Endothelial cell of umbilical vein (primary cell): Measurements from ENCODE around the gene FANCC. TPM values are rescaled to one million over a fixed set of nuclear protein-coding genes. Genes with fewer than 3 reads are reported as not detected.

Source experiments
- BruUV-seq: library from RNA; stranded (reverse); fragments of 400-500 nt; replicated peaks from 2 replicates; lab custom pipeline; 2021; lab: Mats Ljungman, UMichigan
- CTCF ChIA-PET: fragments of 300-600, 350-600 bp; sonication (Branson Sonifier 250); formaldehyde crosslinking; loops from one replicate; lab custom pipeline; 2021; ENCODE audit warnings: antibody characterized with exemption, inconsistent platforms; lab: Charles Lee
- POLR2A ChIA-PET: fragments of 300-600, 350-600 bp; sonication (Branson Sonifier 250); formaldehyde crosslinking; loops from one replicate; lab custom pipeline; 2021; ENCODE audit warnings: antibody characterized with exemption, inconsistent platforms; lab: Charles Lee
- DNase-seq: peaks from one replicate; pipeline ENCODE4 v3.0.0-alpha.2; 2011; ENCODE audit warnings: low read depth, low spot score
- FAIRE-seq: peaks from 2 replicates; lab custom pipeline; 2011; peaks lifted over from hg19 to GRCh38; lab: Jason Lieb, UNC
- H2AFZ ChIP-seq: 2 replicates; pipeline ENCODE4 v1.6.0; 2012; ENCODE audit warnings: low read depth, low read length, control low read depth, inconsistent platforms
- H3K27ac ChIP-seq: 2 replicates; pipeline ENCODE4 v1.5.1; 2011; ENCODE audit warnings: low read depth, mild to moderate bottlenecking, control low read depth, low read length, moderate library complexity; ENCODE audit not compliant: insufficient read depth
- H3K27me3 ChIP-seq, 2 experiments: 2 replicates each; pipeline versions ENCODE4 v1.6.0 to v1.6.1; 2011; ENCODE audit warnings: low read length in 2 of 2, mixed read lengths in 1 of 2; ENCODE audit not compliant: control insufficient read depth in 2 of 2, insufficient read depth in 2 of 2
- H3K36me3 ChIP-seq, 2 experiments: 2 replicates in 1 of 2; 3 replicates in 1 of 2; pipeline ENCODE4 v1.5.1; 2011; ENCODE audit warnings: low read length in 2 of 2, mild to moderate bottlenecking in 1 of 2, moderate library complexity in 1 of 2; ENCODE audit not compliant: control insufficient read depth in 2 of 2, insufficient read depth in 2 of 2; ENCODE audit errors: extremely low read depth in 1 of 2
- H3K4me1 ChIP-seq: 3 replicates; pipeline ENCODE4 v1.5.1; 2011; ENCODE audit warnings: mild to moderate bottlenecking, low read length; ENCODE audit not compliant: control insufficient read depth, insufficient read depth; ENCODE audit errors: extremely low read depth
- H3K4me2 ChIP-seq: 2 replicates; pipeline ENCODE4 v1.6.1; 2011; ENCODE audit warnings: low read length, control low read depth, mixed read lengths; ENCODE audit not compliant: insufficient read depth
- H3K4me3 ChIP-seq, 3 experiments: fragments of 200-600 bp in 1 of 3; sonication (generic), shearing (Covaris generic) in 1 of 3; replicated peaks in 1 of 3; 2 replicates each; pipeline ENCODE4 v1.5.1; 2011 to 2016; ENCODE audit warnings: control low read depth in 3 of 3, low read length in 3 of 3, mild to moderate bottlenecking in 2 of 3, inconsistent platforms in 1 of 3, low read depth in 1 of 3, moderate library complexity in 1 of 3; ENCODE audit not compliant: insufficient read depth in 1 of 3
- H3K79me2 ChIP-seq: 2 replicates; pipeline ENCODE4 v1.6.0; 2012; ENCODE audit warnings: low read length, inconsistent platforms; ENCODE audit not compliant: control insufficient read depth, insufficient read depth
- H3K9ac ChIP-seq: replicated peaks from 2 replicates; pipeline ENCODE3; 2011; ENCODE audit warnings: low read length, control low read depth; ENCODE audit not compliant: insufficient read depth; ENCODE audit errors: extremely low read depth
- H3K9me1 ChIP-seq: replicated peaks from 3 replicates; pipeline ENCODE4 v1.6.0; 2011; ENCODE audit warnings: mild to moderate bottlenecking, low read length; ENCODE audit not compliant: control insufficient read depth, insufficient read depth; ENCODE audit errors: extremely low read depth
- H3K9me3 ChIP-seq: replicated peaks from 2 replicates; pipeline ENCODE4 v1.5.1; 2012; ENCODE audit warnings: low read length, inconsistent platforms; ENCODE audit not compliant: control insufficient read depth, insufficient read depth
- H4K20me1 ChIP-seq: replicated peaks from 2 replicates; pipeline ENCODE3; 2011; ENCODE audit warnings: mild to moderate bottlenecking, low read length; ENCODE audit not compliant: control insufficient read depth, insufficient read depth; ENCODE audit errors: extremely low read depth
- EZH2 ChIP-seq: IDR thresholded peaks from 2 replicates; pipeline ENCODE4 v1.6.1; 2012; ENCODE audit warnings: borderline replicate concordance, low read depth, mild to moderate bottlenecking, moderate library complexity, low read length, inconsistent platforms; ENCODE audit not compliant: severe bottlenecking
- FOS ChIP-seq: IDR thresholded peaks from 2 replicates; pipeline ENCODE4 v1.6.1; 2011; ENCODE audit warnings: mild to moderate bottlenecking, low read length, moderate library complexity, borderline replicate concordance; ENCODE audit not compliant: insufficient read depth
- GATA2 ChIP-seq: IDR thresholded peaks from 2 replicates; pipeline ENCODE4 v1.7.0; 2011; ENCODE audit warnings: low read depth, mild to moderate bottlenecking, moderate library complexity, mixed read lengths, low read length; ENCODE audit not compliant: insufficient read length, insufficient read depth
- JUN ChIP-seq: IDR thresholded peaks from 2 replicates; pipeline ENCODE4 v1.6.1; 2011; ENCODE audit warnings: borderline replicate concordance, low read depth; ENCODE audit not compliant: insufficient read length, insufficient read depth
- MAX ChIP-seq: IDR thresholded peaks from 2 replicates; pipeline ENCODE4 v1.6.1; 2011; ENCODE audit not compliant: insufficient read depth, insufficient read length
- MYC ChIP-seq: IDR thresholded peaks from one replicate; pipeline ENCODE4 v1.6.1; 2011; ENCODE audit warnings: mild to moderate bottlenecking, low read depth, low read length
- POLR2A ChIP-seq: IDR thresholded peaks from 2 replicates; pipeline ENCODE4 v1.6.1; 2012; ENCODE audit warnings: low read depth, mild to moderate bottlenecking, control low read depth, low read length
- POLR2AphosphoS5 ChIP-seq: IDR thresholded peaks from 2 replicates; pipeline ENCODE4 v1.6.1; 2012; ENCODE audit warnings: low read depth, mild to moderate bottlenecking, control low read depth, low read length, moderate library complexity; ENCODE audit not compliant: insufficient read depth
- dilution Hi-C: fragments of 300-500 bp; cut with MboI; formaldehyde crosslinking; loops from one replicate; pipeline ENCODE4 v1.15.0; 2019; ENCODE audit warnings: low sequenced_read_pairs; ENCODE audit not compliant: extremely low pct_ligation_motif_present
- intact Hi-C: fragments of 100-400 bp; cut with micrococcal nuclease; formaldehyde crosslinking; loops from one replicate; pipeline ENCODE4 v1.10.0; 2022
- polyA plus RNA-seq, 4 experiments: library from polyadenylated mRNA; depleted of rRNA in 3 of 4; stranded (reverse) in 3 of 4; unstranded in 1 of 4; fragments of >200 nt; gene quantifications; 2 replicates each; pipeline versions ENCODE4 v1.2.1 to v1.2.3, GENCODE V29; 2011 to 2012; ENCODE audit warnings: missing spikeins in 1 of 4
- total RNA-seq: library from RNA; stranded (reverse); gene quantifications from 2 replicates; pipeline ENCODE4 v1.2.3, GENCODE V29; 2021
- TF ChIP-seq, protein P1 (sequence below), 2 donors: IDR thresholded peaks; 1 replicate in 1 of 2; 2 replicates in 1 of 2; pipeline ENCODE4 v1.5.1; 2011; ENCODE audit warnings: low read length in 2 of 2, mild to moderate bottlenecking in 2 of 2, moderate library complexity in 2 of 2, control low read depth in 1 of 2, inconsistent platforms in 1 of 2, low read depth in 1 of 2; ENCODE audit not compliant: insufficient read depth in 1 of 2; ENCODE audit errors: extremely low read depth in 1 of 2

The FANCC gene
- total and polyA plus RNA-seq, 2 donors (not counting 3 experiments of a cell fraction or from before 2014, with no cell fraction given) = 5.7 to 13.1 TPM

GRCh38 chr9:95332860-95333259, 15.4 kb upstream of the FANCC start:
- no peak overlapping the region for H3K27ac ChIP-seq
- no peaks in the 10 kb centered on the region for H3K79me2 ChIP-seq
- no peak overlapping the region for H3K4me2 ChIP-seq
- H2AFZ ChIP-seq = no peak overlapping the region
- no peaks in the 10 kb centered on the region for H3K36me3 ChIP-seq
- CTCF ChIA-PET = interaction anchor here (0.9 kb wide), 2 partner anchors 8 to 144 kb away, joined by 3 to 4 read pairs; no protein-coding TSS in a partner anchor
- H4K20me1 ChIP-seq = no peaks in the 10 kb centered on the region
- dilution Hi-C loops (no loop called here), intact Hi-C loops (no loop called here)
- no peaks in the 10 kb centered on the region for H3K27me3 ChIP-seq
- no peak overlapping the region for H3K9ac ChIP-seq
- POLR2A ChIA-PET = no interaction called here
- DNase-seq = no peak
- H3K4me3 ChIP-seq = no peak overlapping the region
- H3K4me1 ChIP-seq = no peaks in the 10 kb centered on the region
- TF ChIP-seq MYC (no peak), FOS (no peak), EZH2 (no peak), POLR2A (no peak), MAX (no peak), GATA2 (no peak), POLR2AphosphoS5 (no peak), JUN (no peak)
- TF ChIP-seq, protein P1, sequence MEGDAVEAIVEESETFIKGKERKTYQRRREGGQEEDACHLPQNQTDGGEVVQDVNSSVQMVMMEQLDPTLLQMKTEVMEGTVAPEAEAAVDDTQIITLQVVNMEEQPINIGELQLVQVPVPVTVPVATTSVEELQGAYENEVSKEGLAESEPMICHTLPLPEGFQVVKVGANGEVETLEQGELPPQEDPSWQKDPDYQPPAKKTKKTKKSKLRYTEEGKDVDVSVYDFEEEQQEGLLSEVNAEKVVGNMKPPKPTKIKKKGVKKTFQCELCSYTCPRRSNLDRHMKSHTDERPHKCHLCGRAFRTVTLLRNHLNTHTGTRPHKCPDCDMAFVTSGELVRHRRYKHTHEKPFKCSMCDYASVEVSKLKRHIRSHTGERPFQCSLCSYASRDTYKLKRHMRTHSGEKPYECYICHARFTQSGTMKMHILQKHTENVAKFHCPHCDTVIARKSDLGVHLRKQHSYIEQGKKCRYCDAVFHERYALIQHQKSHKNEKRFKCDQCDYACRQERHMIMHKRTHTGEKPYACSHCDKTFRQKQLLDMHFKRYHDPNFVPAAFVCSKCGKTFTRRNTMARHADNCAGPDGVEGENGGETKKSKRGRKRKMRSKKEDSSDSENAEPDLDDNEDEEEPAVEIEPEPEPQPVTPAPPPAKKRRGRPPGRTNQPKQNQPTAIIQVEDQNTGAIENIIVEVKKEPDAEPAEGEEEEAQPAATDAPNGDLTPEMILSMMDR (IDR thresholded peaks at IDR 0.05; ENCODE audit: extremely low read depth in 1 of 2, insufficient read depth in 1 of 2, low read depth in 1 of 2, low read length in 2 of 2) = no peak
- H3K9me1 ChIP-seq = no peaks in the 10 kb centered on the region
- H3K9me3 ChIP-seq = no peaks in the 10 kb centered on the region
- no TSS peak for BruUV-seq
- no peak for FAIRE-seq
